HG03095 (cell line): ENCODE measurements around the gene KDM2B.
"Not testable (repeated sequence)": the region's sequence is repeated elsewhere in the genome, so short reads cannot be mapped to it uniquely, and the experiment has no call there.

Experiments
- ATAC-seq: cut with Tn5 transposase; IDR thresholded peaks from one replicate; pipeline ENCODE4 v1.9.1; 2021; ENCODE audit warnings: moderate library complexity; ENCODE audit not compliant: unreplicated experiment

The KDM2B gene

DNA sequence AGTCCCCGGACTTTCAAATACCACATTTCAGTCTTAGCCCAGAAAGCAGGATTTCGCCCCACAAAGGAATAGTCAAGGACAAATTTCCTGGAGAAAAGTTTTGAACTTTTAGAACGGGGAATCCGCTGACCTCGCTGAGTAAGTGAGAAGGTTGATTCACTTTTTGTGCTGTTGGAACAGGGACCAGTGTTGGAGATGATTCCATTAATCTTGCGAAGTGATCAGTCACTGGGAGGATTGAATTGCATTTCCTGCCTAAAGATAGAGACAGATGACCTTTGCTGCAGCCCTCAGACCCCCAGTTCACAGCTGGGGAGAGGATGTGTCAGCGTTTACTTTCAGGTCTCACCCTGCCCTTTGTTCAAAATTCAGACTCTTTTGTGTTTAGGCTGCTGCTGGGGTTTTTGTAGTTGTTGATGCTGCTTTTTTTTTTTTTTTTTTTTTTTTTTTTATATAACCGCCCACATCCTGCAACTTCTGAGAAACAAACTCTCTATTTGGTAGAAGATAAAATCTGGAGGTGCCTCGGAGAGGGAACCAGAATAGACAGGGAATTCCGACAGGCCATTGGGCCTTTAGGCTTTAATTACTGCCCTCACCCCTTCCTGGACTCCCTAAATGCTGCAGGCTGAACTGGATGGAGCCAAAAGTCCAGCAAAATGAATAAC, 9.8 kb upstream of the KDM2B start:
- peak; percentile 54 for ATAC-seq

DNA sequence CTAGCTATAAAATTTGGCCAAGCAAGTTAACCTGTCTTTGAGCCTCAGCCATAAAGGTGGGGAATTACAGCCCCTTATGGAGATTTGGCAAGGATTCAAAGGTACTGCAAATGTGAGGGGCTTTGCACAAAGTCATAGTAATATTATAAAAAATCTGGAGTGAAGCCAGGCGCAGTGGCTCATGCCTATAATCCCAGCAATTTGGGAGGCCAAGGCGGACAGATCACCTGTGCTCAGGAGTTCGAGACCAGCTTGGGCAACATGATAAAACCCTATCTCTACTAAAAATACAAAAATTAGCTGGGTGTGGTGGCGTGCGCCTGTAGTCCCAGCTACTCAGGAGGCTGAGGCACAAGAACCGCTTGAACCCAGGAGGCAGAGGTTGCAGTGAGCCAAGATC, 4.1 kb upstream of the KDM2B start:
- ATAC-seq = not testable (repeated sequence)

DNA sequence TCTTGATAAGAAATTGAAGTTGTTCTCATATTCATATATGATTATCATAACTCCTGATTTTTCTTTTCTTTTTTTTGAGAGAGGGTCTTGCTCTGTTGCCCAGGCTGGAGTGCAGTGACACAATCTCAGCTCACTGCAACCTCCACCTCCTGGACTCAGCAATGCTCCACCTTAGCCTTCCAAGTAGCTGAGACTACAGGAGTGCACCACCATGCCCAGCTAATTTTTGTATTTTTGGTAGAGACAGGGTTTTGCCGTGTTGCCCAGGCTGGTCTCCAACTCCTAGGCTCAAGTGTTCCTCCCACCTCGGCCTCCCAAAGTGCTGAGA, 2.5 kb upstream of the KDM2B start:
- ATAC-seq = not testable (repeated sequence)

DNA sequence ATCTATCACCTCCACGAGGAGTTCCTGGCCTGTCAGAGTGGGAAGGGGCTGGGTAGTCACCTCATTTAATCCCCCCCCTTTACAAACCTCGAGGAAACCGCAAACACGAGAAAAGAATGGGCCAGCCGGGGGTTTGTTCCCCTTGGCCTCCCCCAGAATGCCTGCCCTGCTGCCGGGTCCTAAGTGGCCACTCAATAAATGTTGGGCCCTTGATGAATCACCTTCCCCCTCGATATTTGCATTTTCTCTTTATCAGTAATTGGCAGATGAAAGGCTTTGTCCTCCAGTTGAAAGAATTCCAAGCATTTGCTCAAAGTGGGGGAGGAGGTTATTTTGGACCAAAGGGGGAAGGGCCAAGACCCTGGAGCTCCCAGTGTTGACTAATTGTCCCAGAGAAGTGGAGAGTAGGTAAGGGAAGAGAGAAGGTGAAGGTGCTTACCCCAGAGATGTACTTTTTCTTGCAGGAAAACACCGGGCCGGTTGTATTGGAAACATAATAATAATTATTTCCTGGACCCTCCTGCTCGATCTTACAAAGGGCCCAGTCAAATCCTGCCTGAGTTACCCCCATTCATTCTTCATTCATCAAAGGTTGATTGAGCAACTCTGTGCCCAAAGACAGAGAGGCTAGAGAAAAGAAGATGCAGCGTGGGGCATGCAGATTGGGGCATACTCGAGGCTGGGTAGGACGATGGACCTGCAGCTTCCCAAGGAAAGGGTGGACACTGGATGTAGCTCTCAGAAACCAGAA, 1.9 kb upstream of the KDM2B start:
- ATAC-seq = no peak

DNA sequence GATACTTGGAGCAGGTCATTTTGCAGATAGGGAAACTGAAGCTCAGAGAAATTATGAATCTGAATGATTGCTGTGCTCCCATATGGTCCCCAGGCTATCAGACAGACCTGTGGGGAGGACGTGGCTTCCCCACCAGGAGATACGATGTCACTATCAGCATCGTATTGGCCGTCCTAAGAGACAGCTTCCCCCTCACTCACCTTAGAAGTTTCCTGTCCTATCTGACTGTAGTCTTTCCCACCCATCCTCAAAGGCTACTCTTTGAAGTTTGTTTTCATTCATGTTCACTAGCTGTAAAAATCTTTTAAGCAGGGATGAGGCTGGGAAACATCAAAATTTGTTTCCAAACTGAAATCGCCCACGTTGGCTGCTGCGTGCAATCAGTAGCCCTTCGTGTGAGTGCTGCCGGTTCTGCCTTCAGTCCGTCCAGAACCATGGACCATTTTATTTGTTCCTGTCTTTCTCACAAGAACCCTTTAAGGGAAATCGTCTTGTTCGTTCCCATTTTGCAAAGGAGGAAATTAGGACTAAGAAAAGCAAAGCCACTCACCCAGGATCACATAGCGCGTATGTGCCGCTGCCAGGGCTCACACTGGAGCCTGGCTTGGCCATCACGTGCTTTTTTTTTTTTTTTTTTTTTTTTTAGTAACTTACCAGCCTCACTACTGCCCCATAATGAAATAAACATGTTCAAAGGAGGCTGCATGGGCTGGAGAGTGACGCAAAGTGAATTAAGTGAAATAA, 1.0 kb upstream of the KDM2B start:
- ATAC-seq = no peak

DNA sequence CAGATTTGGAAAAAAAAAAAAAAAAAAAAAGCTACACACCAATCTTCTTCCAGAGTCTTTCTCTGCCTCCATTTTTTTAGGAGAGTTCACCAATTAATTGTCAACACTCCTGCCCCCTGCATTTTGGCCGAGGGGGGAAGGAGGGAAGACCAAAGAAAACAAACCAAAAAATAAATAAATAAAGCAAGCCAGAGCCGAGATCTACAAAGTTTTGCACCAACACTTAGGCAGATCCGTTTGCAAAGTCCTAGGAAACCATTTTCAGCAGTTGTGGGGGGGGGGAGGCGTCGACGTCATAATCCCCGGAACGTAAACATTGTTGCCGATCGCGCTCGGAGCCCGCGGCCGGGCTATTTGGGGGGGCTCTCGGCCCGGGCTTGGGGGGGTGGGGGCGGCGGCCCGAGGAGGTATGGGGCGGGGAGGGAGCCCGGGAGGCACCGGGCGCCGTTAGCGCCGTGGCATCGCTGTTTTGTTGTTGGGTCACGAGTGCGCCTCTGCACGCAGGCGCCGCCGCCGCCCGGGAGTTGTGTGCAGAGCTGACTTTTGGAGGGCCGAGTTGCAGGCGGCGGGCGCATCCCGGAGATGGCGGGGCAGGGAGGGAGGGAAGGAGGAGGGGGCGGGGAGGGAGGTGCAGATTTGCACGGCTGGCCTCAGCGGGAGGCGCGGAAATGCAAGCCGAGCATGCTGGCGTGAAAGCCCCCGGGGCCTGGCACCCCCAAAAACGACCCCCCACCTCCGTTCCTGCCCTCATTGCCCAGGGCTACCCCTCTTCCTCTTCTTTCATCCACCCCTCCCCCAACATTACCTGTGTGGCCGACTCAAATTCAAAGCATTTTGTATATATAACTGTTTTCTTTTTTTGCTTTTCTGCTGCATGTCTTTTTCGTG, 598 bp downstream of the KDM2B start:
- ATAC-seq = no peak

DNA sequence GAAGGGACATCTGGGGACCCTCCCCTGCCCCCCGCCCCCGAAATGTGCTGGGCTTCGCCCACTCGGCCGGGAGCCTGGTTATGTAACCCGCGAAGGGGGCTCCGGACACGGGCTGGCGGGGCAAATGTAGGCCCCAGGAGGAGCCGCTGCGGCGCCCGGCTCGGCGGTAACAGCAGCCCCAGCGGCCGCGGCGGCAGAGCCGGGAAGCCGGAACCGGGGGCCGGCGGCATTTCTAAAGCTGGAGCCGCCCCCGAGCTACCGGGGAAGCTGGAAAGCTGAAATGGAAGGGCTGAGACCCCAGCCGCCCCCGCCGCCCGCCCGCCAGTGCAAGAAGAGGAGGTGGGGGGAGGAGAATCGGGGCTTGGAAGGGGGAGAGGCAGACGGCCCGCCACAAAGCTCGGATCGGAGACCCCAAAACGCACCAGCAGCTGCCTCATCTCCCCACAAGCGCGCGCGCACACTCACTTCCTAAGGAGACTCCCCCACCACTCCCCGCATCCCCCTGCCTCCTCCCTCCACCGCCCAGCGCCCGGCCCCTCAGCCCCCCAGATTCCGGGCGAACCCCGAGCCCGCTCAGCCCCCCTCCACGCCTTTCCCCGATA, 1.5 kb downstream of the KDM2B start:
- ATAC-seq = no peak

DNA sequence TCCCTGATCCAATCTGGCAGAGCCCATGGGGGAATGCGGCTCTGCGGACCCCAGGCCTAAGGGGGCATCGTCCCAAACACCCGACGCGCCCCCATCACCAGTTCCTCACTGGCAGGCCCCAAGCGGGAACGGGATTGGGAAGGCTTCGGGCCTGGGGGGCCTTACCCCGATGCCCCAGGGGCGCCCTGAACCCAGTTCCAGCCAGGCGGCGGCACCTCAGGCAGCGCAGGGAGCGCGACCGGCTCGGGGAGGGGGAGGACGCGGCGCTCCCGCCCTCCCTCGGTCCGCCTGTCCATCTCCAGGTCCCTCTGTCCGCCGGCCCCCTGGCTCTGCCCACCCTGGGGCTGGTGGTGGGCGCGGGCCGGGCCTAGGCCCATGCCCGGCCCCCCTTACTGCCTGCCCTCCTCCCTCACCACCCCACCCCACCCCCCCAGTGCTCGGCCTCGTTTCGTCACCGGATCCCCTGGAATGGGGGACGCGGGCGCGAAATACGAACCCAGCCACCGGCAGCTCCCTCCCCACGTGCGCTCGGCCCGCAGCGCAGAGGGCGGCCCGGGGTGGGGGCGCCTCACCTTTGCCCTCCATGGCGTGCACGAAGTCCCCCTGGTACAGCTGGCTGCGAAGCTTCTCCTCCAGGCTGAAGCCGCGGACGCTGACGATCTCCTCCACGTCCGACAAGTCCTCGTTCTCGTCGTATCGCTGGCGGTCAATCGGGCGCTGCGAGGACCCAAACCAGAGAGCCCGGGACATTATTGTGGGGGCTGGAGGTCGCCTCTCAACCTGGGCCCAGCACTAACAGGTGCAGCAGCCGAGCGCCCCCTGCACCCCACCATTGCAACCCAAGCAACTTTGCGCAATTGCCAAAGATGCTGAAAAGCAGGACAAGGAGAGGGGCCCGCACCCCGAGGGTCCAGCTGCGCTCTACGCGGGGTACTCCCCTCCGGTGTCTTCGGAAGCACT, 2.3 kb downstream of the KDM2B start:
- no peak for ATAC-seq

DNA sequence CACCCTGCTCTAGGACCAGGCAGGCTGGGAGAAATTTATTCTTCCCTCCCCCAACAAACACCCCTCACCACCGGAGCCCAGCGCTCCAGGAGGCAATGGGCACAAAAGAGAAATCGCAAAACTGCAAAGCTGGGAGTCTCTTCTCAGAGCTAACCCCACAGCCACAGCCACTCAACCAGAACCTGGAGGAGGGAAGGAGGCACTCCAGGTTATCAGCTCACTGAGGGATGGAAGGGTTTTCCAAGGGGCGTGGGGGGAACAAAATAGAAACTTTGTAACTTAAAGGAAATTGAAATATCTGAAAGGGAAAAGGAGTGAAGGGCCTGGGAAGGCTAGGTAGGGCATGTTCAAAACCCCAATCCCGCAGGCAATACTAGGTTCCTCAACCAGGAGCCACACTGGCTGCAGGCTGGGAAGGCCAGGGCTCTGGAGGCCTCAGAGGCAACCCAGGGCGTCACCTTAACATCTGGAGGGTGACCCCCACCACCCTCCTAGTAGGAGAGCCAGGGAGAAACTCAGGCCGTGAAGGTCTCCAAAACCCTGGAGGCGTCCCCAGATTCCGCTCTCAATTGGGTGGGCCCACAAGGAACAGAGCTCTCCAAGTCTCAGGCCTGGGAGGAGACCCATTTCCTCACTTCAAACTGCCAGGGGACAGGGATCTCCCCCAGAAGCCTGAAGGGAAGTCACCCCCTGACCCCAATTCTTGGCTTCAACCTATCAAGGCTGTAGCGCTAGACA, 3.2 kb downstream of the KDM2B start:
- ATAC-seq = no peak

DNA sequence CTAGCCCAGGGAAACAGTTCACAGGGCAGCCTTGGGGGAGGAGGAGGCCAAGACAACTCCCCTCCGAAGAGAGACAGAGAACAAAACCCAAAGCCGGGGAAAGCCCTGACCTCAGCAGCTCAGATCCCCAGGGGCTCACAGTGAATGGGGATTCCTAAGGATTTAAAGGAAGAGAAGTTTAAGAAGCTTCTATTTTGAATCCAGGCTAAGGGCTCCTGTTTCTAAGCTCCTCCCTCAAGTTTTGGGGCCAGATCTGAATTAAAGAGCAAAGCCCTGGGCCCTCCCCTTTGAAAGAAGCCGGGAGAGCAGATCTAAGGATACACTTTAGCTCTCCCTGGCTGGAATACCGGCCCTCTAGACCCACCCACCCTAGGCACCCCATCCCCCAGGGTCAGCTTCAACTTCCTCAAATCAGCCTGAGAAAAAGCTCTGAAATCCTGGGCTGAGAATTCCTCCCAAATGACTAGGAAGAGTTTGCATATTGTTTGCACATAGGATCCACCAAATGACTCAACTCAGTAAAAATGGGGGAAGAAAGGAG, 3.9 kb downstream of the KDM2B start:
- no peak for ATAC-seq

DNA sequence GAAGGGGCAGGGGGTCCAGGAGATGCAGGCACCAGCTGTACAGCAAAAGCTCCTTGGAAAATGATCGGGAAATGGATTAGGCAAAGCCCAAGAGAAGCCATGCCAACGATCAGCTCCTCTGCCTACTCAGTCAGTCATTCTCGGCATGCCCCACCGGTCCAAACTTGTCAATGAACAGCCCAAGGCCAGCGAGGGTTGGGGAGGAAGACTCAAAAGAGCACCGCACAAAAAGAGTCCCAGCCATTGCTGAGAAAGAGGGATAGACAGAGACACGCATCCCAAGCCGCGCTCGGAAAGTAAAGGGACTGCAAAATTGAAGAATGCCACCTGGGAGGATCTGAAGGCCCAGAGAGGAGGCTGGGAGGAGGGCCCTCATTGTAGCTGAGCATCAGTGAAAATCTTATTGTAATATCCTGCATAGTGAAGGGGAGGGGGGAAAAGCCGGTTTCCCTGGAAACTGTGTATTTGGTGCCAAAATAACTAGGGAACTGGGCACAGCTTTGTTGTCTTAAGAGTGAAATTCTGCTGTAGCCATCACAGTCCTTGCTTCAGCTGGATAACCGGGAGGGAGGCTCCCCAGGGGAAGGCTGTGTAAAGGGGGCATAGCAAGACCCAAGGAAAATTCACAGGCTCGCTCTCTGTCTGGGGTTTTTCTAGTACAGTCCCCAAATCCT, 4.7 kb downstream of the KDM2B start:
- ATAC-seq = no peak

DNA sequence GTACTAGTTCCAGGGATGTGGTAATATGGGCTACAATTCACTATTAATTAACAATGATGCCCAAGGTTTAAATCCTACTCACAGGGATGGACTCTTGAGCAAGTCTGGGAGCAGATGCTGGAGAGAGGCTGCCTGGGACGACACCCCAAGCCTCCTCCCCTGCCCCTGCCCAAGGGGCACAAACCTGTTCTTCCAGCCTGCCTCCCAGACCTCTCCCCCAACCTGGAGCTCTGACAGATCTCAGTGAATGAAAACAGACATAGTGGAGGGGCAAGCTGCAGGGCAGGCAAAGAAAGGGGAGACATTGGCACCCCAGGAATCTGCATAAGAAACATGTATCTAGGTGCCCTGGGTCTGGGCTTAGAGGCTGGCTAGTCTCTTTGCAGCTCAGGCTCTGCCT, 5.8 kb downstream of the KDM2B start:
- ATAC-seq = no peak

DNA sequence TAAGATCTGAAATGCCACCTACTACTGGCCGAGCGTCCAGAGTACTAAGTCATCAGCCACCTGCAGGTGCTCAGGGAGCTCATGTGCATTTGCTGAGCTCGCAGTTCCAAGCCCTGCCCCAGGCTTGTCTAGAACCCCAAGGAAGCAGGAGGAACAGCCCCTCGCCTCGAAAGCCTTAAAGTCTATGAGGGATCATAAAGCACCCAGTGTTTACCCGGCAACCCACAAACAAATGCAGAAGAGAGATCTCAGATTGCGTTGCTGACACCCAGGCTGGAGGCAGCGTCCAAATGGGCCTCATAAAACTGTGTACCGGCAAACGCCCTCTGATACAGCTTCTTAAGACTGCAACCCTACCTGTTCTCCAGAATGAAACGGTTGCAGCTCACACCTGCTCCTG, 6.8 kb downstream of the KDM2B start:
- no peak for ATAC-seq

DNA sequence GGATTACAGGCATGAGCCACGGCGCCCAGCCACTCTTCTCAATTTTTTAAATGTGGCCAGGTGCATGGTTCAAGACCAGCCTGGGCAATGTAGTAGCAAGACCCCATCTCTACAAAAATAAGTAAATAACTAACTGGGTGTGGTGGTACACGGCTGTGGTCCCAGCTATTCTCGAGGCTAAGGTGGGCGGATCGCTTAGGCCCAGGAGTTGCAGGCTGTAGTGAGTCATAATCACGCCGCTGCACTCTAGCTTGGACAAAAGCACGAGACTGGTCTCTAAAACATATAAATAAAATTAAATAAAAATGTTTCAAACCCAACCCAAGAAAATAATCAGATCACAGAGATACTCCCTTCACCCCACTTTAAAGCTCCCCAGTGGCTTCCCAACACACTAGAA, 8.9 kb downstream of the KDM2B start:
- no peak for ATAC-seq

DNA sequence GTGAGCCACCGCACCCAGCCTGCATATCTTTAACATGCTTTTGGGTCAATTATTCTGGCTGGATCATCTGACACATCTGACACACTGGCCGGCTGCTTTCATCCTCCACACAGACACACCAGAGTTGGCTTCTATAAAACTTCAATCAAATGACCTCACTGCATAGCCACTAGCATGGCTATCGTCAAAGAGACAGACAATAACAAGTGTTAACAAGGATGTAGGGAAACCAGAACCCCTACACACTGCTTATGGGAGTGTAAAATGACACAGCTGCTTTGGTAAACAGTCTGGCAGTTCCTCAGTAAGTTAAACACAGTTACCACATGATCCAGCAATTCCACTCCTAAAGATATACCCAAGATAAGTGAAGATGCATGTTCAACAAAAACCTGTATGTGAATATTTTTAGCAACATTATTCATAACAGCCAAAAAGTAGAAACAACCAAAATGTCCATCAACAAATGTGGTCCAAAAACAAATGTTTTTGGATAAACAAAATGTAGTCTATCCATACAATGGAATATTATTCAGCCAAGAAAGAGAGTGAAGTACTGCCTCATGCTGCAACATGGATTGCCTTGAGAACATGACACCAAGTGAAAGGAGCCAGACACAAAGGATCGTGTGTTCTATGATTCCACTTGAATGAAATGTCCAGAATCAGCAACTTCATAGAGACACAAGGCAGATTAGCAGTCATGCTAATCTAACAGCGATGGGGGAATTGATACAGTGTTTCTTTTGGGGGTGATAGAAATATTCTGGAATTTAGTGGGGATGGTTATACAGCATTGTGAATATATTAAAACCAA, 10.1 kb downstream of the KDM2B start:
- ATAC-seq = no peak

DNA sequence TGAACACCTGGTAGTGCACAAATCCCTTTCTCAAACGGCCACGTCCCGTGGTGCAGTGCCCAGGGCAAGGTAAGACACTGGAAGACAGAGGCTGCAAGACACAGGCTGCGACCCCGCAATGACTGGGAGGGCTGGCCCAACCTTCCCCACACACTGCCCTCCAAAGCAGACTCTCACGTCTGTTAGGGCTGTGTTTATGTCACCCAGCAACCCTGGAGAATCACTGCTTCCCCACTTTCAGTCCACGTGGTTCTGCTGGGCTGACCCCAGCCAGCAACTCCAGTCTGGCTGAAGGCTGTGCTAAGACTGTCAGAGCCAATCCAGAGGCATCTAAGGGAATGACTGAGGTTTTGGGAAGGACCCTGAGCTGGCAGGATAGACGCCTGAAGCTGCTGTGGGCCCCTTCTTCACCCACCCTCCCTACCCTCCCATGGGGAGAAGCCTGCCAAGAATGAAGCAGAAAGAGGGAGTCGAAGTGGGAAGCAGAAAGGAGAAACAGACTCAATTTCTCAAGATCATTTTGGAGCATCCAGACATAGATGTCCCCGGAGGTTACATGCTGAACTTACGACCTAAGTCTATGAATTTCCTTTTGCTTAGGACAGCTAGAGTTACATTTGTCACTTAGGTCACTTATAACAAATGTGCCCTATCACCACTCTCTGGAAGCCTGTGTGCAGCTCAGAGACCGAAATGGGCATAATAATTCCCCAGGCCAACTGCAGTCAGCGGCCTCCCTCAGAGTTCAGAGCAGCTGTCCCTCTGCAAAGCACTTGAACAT, 11.7 kb downstream of the KDM2B start:
- no peak for ATAC-seq

DNA sequence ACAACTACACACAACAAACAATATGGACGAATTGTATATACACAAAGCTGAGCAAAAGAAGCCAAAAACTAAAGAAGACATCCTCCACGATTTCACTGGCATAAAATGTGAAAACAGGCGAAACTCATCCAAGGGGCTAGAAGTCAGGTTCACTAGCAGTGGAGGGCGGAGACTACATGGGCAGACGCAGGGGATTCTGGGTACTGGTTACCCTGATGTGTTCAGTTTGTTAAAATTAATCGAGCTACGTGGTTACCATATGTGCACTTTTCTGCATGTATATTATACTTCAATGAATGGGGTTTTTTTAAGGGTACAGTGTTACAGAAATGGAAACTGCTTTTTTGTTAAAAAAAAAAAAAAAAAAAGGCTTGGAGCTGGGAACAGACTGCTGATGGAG, 12.3 kb downstream of the KDM2B start:
- no peak for ATAC-seq
